ENCODE measurements around the gene TSC1. TPM values are rescaled to one million over a fixed set of nuclear protein-coding genes. Genes with fewer than 3 reads are reported as not detected.
A peak's percentile ranks its signal among the peaks of the same experiment; 100 is the strongest.

Gene TSC1
- total RNA-seq, 4 donors from 2014 or later = 36.7 to 45.3 (median 39.7) TPM

GRCh38 chr9:132905726-132906125 is 38.7 kb downstream of the TSC1 start:
- ATAC-seq = no peak
- Histone ChIP-seq H3K4me1 (no peaks in the 10 kb centered on the region), H3K9me3 (no peaks in the 10 kb centered on the region), H3K27ac (no peak overlapping the region), H3K27me3 (no peaks in the 10 kb centered on the region), H3K4me3 (no peak overlapping the region), H3K36me3 (peaks cover 6 to 63% of the 10 kb centered on the region in 2 donors)
- intact Hi-C loops (cut with DNase I; ENCODE audit: low total_unique reads) (no loop called here), in situ Hi-C loops (cut with MboI; ENCODE audit: low sequenced_read_pairs in 4 of 4) (no loop called here)
- TF ChIP-seq POLR2A (IDR thresholded peaks at IDR 0.05) = no peak
- TF ChIP-seq, protein P1, sequence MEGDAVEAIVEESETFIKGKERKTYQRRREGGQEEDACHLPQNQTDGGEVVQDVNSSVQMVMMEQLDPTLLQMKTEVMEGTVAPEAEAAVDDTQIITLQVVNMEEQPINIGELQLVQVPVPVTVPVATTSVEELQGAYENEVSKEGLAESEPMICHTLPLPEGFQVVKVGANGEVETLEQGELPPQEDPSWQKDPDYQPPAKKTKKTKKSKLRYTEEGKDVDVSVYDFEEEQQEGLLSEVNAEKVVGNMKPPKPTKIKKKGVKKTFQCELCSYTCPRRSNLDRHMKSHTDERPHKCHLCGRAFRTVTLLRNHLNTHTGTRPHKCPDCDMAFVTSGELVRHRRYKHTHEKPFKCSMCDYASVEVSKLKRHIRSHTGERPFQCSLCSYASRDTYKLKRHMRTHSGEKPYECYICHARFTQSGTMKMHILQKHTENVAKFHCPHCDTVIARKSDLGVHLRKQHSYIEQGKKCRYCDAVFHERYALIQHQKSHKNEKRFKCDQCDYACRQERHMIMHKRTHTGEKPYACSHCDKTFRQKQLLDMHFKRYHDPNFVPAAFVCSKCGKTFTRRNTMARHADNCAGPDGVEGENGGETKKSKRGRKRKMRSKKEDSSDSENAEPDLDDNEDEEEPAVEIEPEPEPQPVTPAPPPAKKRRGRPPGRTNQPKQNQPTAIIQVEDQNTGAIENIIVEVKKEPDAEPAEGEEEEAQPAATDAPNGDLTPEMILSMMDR (IDR thresholded peaks at IDR 0.05 in 4 of 5, conservative IDR thresholded peaks at IDR 0.05 in 1 of 5) = no peak
- DNase-seq = no peak

- Histone ChIP-seq H3K4me1 (no peaks in the 10 kb centered on the region), H3K4me3 (no peak overlapping the region), H3K27me3 (no peaks in the 10 kb centered on the region), H3K27ac (no peak overlapping the region), H3K36me3 (peaks cover 2 to 63% of the 10 kb centered on the region in 2 donors), H3K9me3 (no peaks in the 10 kb centered on the region)
- TF ChIP-seq, protein P1 (IDR thresholded peaks at IDR 0.05 in 4 of 5, conservative IDR thresholded peaks at IDR 0.05 in 1 of 5) = no peak
- no peak for TF ChIP-seq POLR2A (IDR thresholded peaks at IDR 0.05)
- intact Hi-C loops (cut with DNase I; ENCODE audit: low total_unique reads) (no loop called here), in situ Hi-C loops (cut with MboI; ENCODE audit: low sequenced_read_pairs in 4 of 4) (no loop called here)
- ATAC-seq (no peak), DNase-seq (no peak)
Measured at GRCh38 chr9:132903574-132904492, 40.6 kb downstream of the TSC1 start.

DNA sequence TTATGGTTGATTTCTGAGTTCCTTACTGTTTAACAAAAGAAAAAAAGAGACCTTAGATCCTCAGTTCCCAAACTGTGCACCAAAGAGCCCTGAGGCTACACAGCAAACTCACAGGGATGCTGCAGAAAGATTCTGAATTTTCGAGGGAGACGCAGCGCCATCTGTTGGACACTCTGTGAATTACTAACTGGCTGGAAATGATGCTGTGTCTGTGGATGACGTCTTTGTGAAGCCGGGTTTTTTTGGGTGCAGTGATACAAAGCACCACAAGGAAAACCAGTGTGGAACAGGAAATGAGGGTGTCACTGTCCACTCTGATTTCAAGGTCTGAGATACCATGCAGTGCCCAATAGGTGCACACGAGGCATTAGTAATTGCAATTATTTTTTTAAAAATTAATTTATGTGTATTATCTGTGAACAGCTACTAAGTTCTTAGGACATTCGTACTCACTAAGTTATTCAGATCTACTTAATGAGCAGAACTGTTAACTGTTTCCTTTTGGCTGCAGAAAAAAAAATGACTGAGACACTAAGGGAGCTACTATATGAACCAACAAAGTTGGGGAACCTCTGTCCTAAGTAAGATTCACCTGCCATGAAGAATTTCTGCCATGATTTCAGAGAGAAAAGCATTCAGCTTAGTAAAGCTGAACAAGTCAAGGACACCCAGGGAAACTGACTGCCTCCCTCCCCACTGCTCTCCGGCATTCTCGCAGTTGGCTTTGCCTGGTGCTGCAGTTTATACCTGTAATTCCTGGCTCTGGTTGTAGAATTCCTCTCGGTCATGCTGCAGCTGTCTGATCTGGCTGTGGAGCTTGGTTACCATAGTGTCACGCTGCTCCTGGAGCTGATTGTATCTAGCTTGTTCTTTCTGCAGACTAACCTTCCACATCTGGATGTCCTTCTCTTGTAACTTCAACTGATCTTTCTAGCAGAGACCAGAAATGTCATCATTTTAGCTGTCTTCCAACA is 42.3 kb downstream of the TSC1 start:
- Histone ChIP-seq H3K4me3 (no peak overlapping the region), H3K9me3 (no peaks in the 10 kb centered on the region), H3K27ac (no peak overlapping the region), H3K27me3 (no peaks in the 10 kb centered on the region), H3K36me3 (peaks cover 2 to 76% of the 10 kb centered on the region in 2 donors), H3K4me1 (no peaks in the 10 kb centered on the region)
- peak in 1 of 2 donors; percentile 29 for DNase-seq
- TF ChIP-seq, protein P1 (IDR thresholded peaks at IDR 0.05 in 4 of 5, conservative IDR thresholded peaks at IDR 0.05 in 1 of 5) = peak; percentile 59 to 88 (median 72)
- TF ChIP-seq POLR2A (IDR thresholded peaks at IDR 0.05) = no peak
- ATAC-seq = peak; percentile 36 to 69
- intact Hi-C loops (cut with DNase I; ENCODE audit: low total_unique reads) (loop anchor here (1.0 kb wide), 1 partner anchor 42 kb away; the partner anchor contains the start of gene TSC1), in situ Hi-C loops (cut with MboI; ENCODE audit: low sequenced_read_pairs in 4 of 4) (no loop called here)

GRCh38 chr9:132898051-132898450 is 46.4 kb downstream of the TSC1 start:
- Histone ChIP-seq H3K27ac (no peak overlapping the region), H3K36me3 (peaks cover 0 to 80% of the 10 kb centered on the region in 2 donors), H3K4me1 (no peaks in the 10 kb centered on the region), H3K4me3 (no peak overlapping the region), H3K9me3 (no peaks in the 10 kb centered on the region), H3K27me3 (no peaks in the 10 kb centered on the region)
- DNase-seq = no peak
- intact Hi-C loops (cut with DNase I; ENCODE audit: low total_unique reads) (no loop called here), in situ Hi-C loops (cut with MboI; ENCODE audit: low sequenced_read_pairs in 4 of 4) (no loop called here)
- no peak for TF ChIP-seq POLR2A (IDR thresholded peaks at IDR 0.05)
- TF ChIP-seq, protein P1 (IDR thresholded peaks at IDR 0.05 in 4 of 5, conservative IDR thresholded peaks at IDR 0.05 in 1 of 5) = no peak
- ATAC-seq = no peak

Measured in gastrocnemius medialis (tissue), 4 donors.